ENCODE measurements around the gene TECTB. TPM values are rescaled to one million over a fixed set of nuclear protein-coding genes. Genes with fewer than 3 reads are reported as not detected.
"Not testable (repeated sequence)": the region's sequence is repeated elsewhere in the genome, so short reads cannot be mapped to it uniquely, and the experiment has no call there.

Gene TECTB
- total and polyA plus RNA-seq, 4 donors: not detected

DNA sequence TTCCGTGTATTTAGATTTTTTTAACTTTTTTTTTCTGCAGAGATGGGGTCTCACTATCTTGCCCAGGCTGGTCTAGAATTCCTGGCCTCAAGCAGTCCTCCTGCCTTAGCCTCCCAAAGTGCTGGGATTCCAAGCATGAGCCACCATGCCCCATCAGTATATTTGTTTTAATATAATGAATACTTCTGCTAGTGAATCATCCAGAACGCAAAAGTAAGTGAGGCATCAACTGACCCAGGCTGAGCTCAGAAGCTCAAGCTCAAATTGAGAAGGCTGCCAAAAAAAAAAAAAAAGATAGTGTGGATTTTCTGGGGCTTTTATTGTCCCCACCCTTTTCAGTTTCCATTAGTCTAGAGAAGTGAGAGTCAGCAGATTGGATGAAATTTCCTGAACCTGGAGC lies 39.0 kb upstream of the TECTB start:
- no peak overlapping the region for H3K4me3 ChIP-seq (ENCODE audit: low read length in 2 of 2)
- no peaks in the 10 kb centered on the region for H3K36me3 ChIP-seq (ENCODE audit: control insufficient read depth in 1 of 2, insufficient read depth in 2 of 2, low read length in 1 of 2)
- intact Hi-C loops (cut with DNase I): no loop called here
- no peak overlapping the region for H3K27ac ChIP-seq (ENCODE audit: low read depth in 1 of 2, low read length in 2 of 2)
- peaks cover 5% of the 10 kb centered on the region for H3K9me3 ChIP-seq (ENCODE audit: control insufficient read depth, low read length)
- H3K4me1 ChIP-seq (ENCODE audit: control insufficient read depth in 1 of 2, insufficient read depth in 2 of 2, low read length in 2 of 2): no peaks in the 10 kb centered on the region
- DNase-seq: no peak
- no peak for ATAC-seq (ENCODE audit: low FRiP score)
- H3K27me3 ChIP-seq (ENCODE audit: control insufficient read depth in 1 of 2, insufficient read depth in 2 of 2, low read length in 1 of 2): no peaks in the 10 kb centered on the region
- WGBS, 2 donors: 81 to 83% methylated on average over 2 of the region's 2 CpGs

DNA sequence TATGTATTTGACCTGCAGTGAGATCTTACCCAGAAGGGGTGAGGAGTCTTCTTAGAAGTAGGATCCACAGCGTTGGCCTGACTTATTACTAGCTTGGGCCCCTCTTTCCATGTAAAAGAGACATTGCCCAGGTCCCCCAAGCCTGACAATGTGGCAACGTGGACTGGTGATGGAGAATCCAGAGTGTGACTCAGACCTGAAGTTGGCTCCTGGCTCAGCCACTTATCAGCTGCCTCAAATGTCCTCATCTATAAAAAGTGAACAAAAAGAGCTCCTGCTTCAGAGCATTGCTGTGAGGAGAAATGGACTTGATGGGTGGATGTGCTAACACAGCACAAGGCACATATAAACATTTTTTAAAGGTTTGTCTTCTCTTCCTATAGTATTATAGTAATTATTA lies 35.4 kb upstream of the TECTB start:
- no peak for ATAC-seq (ENCODE audit: low FRiP score)
- Histone ChIP-seq H3K27me3 (ENCODE audit: control insufficient read depth in 1 of 2, insufficient read depth in 2 of 2, low read length in 1 of 2) (no peaks in the 10 kb centered on the region), H3K4me1 (ENCODE audit: control insufficient read depth in 1 of 2, insufficient read depth in 2 of 2, low read length in 2 of 2) (no peaks in the 10 kb centered on the region), H3K9me3 (ENCODE audit: control insufficient read depth, low read length) (peaks cover 2% of the 10 kb centered on the region), H3K27ac (ENCODE audit: low read depth in 1 of 2, low read length in 2 of 2) (no peak overlapping the region), H3K36me3 (ENCODE audit: control insufficient read depth in 1 of 2, insufficient read depth in 2 of 2, low read length in 1 of 2) (no peaks in the 10 kb centered on the region), H3K4me3 (ENCODE audit: low read length in 2 of 2) (no peak overlapping the region)
- DNase-seq: no peak
- WGBS, 2 donors: 45 to 49% methylated on average over 2 of the region's 2 CpGs
- intact Hi-C loops (cut with DNase I): no loop called here

DNA sequence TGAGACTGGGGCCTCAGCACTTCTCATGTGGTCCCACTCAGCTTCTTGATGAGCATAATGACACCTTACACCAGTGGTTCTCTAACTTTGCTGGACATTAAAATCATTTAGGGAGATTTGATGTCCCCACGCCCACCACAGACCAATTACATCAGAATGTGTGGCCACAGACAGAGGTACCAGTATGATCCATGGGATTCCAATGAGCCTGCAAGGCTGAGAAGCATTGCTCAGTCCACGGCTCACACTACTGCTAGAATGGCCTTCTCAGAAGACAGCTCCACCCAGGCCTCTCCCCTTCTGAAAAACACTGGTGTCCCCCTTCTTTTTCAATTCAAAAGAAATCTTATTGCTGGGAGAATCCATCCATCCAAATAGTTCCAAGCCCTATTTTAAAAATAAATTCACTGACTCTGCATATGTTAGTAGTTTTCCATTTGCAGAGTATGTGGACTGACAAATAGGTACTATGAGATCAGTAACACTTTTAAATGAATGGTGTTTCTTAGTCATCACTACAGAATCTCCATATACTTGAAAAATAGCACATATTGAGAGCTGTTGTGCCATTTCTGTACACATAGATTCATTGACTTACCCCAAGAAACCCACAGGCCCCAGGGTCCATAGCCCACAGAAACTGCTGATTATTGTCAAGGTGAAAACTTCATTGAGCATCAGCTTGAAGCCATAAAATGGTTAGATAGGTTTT lies 34.5 kb upstream of the TECTB start:
- DNase-seq: no peak
- peaks cover 2% of the 10 kb centered on the region for H3K9me3 ChIP-seq (ENCODE audit: control insufficient read depth, low read length)
- H3K4me1 ChIP-seq (ENCODE audit: control insufficient read depth in 1 of 2, insufficient read depth in 2 of 2, low read length in 2 of 2): no peaks in the 10 kb centered on the region
- ATAC-seq (ENCODE audit: low FRiP score): no peak
- 85 to 87% methylated on average over 2 of the region's 2 CpGs for WGBS, 2 donors
- H3K27me3 ChIP-seq (ENCODE audit: control insufficient read depth in 1 of 2, insufficient read depth in 2 of 2, low read length in 1 of 2): no peaks in the 10 kb centered on the region
- no peaks in the 10 kb centered on the region for H3K36me3 ChIP-seq (ENCODE audit: control insufficient read depth in 1 of 2, insufficient read depth in 2 of 2, low read length in 1 of 2)
- intact Hi-C loops (cut with DNase I): no loop called here
- no peak overlapping the region for H3K4me3 ChIP-seq (ENCODE audit: low read length in 2 of 2)
- no peak overlapping the region for H3K27ac ChIP-seq (ENCODE audit: low read depth in 1 of 2, low read length in 2 of 2)

DNA sequence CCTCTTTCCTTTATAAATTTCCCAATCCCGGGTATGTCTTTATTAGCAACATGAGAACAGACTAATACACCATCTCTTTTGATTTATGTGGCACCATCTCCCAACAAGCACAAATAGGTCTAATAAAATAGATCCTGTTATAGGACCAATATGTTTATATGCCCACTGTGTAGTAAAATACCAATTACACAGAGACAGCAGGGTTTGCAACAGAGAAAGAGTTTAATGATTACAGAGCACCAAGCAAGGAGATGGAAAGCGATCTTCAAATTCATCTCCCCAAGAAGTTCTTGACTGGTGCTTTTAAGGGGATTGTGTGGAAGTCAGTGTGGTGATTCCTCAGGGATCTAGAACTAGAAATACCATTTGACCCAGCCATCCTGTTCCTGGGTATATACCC lies 33.5 kb upstream of the TECTB start:
- no peaks in the 10 kb centered on the region for H3K4me1 ChIP-seq (ENCODE audit: control insufficient read depth in 1 of 2, insufficient read depth in 2 of 2, low read length in 2 of 2)
- H3K4me3 ChIP-seq (ENCODE audit: low read length in 2 of 2): no peak overlapping the region
- DNase-seq: no peak
- 95 to 97% methylated on average over 2 of the region's 2 CpGs for WGBS, 2 donors
- intact Hi-C loops (cut with DNase I): no loop called here
- H3K36me3 ChIP-seq (ENCODE audit: control insufficient read depth in 1 of 2, insufficient read depth in 2 of 2, low read length in 1 of 2): no peaks in the 10 kb centered on the region
- ATAC-seq (ENCODE audit: low FRiP score): no peak
- peaks cover 2% of the 10 kb centered on the region for H3K9me3 ChIP-seq (ENCODE audit: control insufficient read depth, low read length)
- H3K27me3 ChIP-seq (ENCODE audit: control insufficient read depth in 1 of 2, insufficient read depth in 2 of 2, low read length in 1 of 2): no peaks in the 10 kb centered on the region
- H3K27ac ChIP-seq (ENCODE audit: low read depth in 1 of 2, low read length in 2 of 2): no peak overlapping the region

DNA sequence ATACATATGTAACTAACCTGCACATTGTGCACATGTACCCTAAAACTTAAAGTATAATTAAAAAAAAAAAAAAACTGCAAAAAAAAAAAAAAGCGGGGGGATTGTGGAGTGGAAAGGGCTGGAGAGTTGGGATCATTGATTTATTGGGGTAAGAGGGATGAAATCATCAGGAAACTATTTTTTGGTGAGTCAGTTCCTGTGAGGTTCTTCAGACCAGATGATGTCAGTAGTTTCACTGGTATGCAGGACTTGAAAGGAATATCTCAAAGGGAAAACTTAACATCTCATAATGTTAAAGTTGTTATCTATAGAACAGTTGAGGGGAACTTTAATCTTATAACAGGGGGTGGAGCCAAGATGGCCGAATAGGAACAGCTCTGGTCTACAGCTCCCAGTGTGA lies 32.6 kb upstream of the TECTB start:
- Histone ChIP-seq H3K4me1 (ENCODE audit: control insufficient read depth in 1 of 2, insufficient read depth in 2 of 2, low read length in 2 of 2) (no peaks in the 10 kb centered on the region), H3K27me3 (ENCODE audit: control insufficient read depth in 1 of 2, insufficient read depth in 2 of 2, low read length in 1 of 2) (no peaks in the 10 kb centered on the region), H3K4me3 (ENCODE audit: low read length in 2 of 2) (no peak overlapping the region), H3K9me3 (ENCODE audit: control insufficient read depth, low read length) (peaks cover 2% of the 10 kb centered on the region), H3K27ac (ENCODE audit: low read depth in 1 of 2, low read length in 2 of 2) (no peak overlapping the region), H3K36me3 (ENCODE audit: control insufficient read depth in 1 of 2, insufficient read depth in 2 of 2, low read length in 1 of 2) (no peaks in the 10 kb centered on the region)
- DNase-seq: no peak
- no peak for ATAC-seq (ENCODE audit: low FRiP score)
- intact Hi-C loops (cut with DNase I): no loop called here
- 77 to 87% methylated on average over 2 of the region's 2 CpGs for WGBS, 2 donors

DNA sequence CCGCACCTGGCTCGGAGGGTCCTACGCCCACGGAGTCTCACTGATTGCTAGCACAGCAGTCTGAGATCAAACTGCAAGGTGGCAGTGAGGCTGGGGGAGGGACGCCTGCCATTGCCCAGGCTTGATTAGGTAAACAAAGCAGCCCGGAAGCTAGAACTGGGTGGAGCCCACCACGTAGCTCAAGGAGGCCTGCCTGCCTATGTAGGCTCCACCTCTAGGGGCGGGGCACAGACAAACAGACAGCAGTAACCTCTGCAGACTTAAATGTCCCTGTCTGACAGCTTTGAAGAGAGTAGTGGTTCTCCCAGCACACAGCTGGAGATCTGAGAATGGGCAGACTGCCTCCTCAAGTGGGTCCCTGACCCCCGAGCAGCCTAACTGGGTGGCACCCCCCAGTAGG lies 32.0 kb upstream of the TECTB start:
- ATAC-seq (ENCODE audit: low FRiP score); H3K9me3 ChIP-seq (ENCODE audit: control insufficient read depth, low read length); H3K27ac ChIP-seq (ENCODE audit: low read depth in 1 of 2, low read length in 2 of 2); H3K4me1 ChIP-seq (ENCODE audit: control insufficient read depth in 1 of 2, insufficient read depth in 2 of 2, low read length in 2 of 2); H3K36me3 ChIP-seq (ENCODE audit: control insufficient read depth in 1 of 2, insufficient read depth in 2 of 2, low read length in 1 of 2); H3K27me3 ChIP-seq (ENCODE audit: control insufficient read depth in 1 of 2, insufficient read depth in 2 of 2, low read length in 1 of 2); intact Hi-C loops (cut with DNase I); H3K4me3 ChIP-seq (ENCODE audit: low read length in 2 of 2); DNase-seq: not testable (repeated sequence)
- WGBS, 2 donors: 72 to 77% methylated on average over 8 to 9 of the region's 9 CpGs

DNA sequence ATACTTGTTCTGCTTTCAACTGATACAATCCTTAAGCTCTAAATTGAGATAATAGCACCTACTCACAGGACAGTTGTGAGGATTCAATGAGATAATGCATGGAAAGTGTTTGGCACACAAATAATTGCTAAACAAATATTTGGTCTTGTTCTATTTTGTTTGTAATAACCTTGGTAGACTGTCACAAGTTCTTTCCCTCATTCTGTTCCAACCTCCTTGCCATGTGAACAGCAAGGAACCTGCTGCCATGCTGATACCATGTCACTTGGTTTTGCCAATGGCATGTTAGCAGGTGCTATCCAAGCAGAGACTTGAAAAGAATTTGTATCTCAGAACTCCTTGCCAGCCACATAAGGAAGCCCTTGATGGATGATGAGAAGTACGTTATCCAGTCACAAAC lies 24.8 kb upstream of the TECTB start:
- 57 to 61% methylated on average over 1 of the region's 1 CpG for WGBS, 2 donors

DNA sequence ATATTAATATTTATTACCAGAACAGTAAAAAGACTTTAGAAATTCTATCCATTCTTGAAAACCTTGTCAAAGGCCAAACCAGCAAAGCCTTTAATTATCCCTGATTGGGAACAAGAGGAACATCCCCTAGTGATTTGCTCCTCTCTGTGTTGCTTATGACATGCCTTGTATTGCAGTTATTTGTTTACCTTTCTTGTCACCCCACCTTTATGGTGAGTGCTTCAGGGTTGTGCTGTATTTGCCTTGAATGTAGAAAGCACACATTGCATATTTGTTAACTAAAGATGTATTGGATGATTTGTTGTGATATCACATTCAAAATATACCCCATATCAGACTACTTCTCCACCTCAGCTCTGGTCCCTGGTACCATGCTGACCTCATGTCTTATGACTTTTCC lies 23.5 kb upstream of the TECTB start:
- Histone ChIP-seq H3K27me3 (ENCODE audit: control insufficient read depth in 1 of 2, insufficient read depth in 2 of 2, low read length in 1 of 2) (no peaks in the 10 kb centered on the region), H3K4me1 (ENCODE audit: control insufficient read depth in 1 of 2, insufficient read depth in 2 of 2, low read length in 2 of 2) (peaks cover 0 to 4% of the 10 kb centered on the region in 2 donors), H3K36me3 (ENCODE audit: control insufficient read depth in 1 of 2, insufficient read depth in 2 of 2, low read length in 1 of 2) (no peaks in the 10 kb centered on the region), H3K4me3 (ENCODE audit: low read length in 2 of 2) (no peak overlapping the region), H3K27ac (ENCODE audit: low read depth in 1 of 2, low read length in 2 of 2) (no peak overlapping the region), H3K9me3 (ENCODE audit: control insufficient read depth, low read length) (no peaks in the 10 kb centered on the region)
- intact Hi-C loops (cut with DNase I): no loop called here
- ATAC-seq (ENCODE audit: low FRiP score) (no peak), DNase-seq (no peak)

More for the DNA sequence above, 24.8 kb upstream of the TECTB start:
- Histone ChIP-seq H3K4me1 (ENCODE audit: control insufficient read depth in 1 of 2, insufficient read depth in 2 of 2, low read length in 2 of 2) (peaks cover 0 to 4% of the 10 kb centered on the region in 2 donors), H3K4me3 (ENCODE audit: low read length in 2 of 2) (no peak overlapping the region), H3K36me3 (ENCODE audit: control insufficient read depth in 1 of 2, insufficient read depth in 2 of 2, low read length in 1 of 2) (no peaks in the 10 kb centered on the region), H3K9me3 (ENCODE audit: control insufficient read depth, low read length) (no peaks in the 10 kb centered on the region), H3K27ac (ENCODE audit: low read depth in 1 of 2, low read length in 2 of 2) (no peak overlapping the region), H3K27me3 (ENCODE audit: control insufficient read depth in 1 of 2, insufficient read depth in 2 of 2, low read length in 1 of 2) (no peaks in the 10 kb centered on the region)
- intact Hi-C loops (cut with DNase I): no loop called here
- ATAC-seq (ENCODE audit: low FRiP score) (no peak), DNase-seq (no peak)

DNA sequence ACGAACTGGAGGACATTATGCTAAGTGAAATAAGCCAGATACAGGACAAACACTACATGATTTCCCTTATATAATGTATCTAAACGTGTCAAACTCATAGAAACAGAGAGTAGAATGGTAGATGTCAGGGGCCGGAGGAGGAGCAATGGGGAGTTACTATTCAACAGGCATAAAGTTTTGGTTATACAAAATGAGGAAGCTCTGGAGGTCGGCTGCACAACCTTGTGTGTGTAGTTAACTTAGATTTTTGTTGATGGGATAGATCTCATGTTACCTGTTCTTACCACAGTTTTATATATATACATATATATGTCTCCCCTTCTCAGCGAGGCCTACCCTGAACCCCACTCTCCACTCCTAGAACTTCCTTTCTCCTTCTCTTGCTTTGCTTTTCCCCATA lies 22.4 kb upstream of the TECTB start:
- no peaks in the 10 kb centered on the region for H3K36me3 ChIP-seq (ENCODE audit: control insufficient read depth in 1 of 2, insufficient read depth in 2 of 2, low read length in 1 of 2)
- intact Hi-C loops (cut with DNase I): no loop called here
- no peak overlapping the region for H3K4me3 ChIP-seq (ENCODE audit: low read length in 2 of 2)
- DNase-seq (no peak), ATAC-seq (ENCODE audit: low FRiP score) (no peak)
- WGBS, 2 donors: 85 to 86% methylated on average over 5 of the region's 5 CpGs
- H3K27ac ChIP-seq (ENCODE audit: low read depth in 1 of 2, low read length in 2 of 2): no peak overlapping the region
- H3K27me3 ChIP-seq (ENCODE audit: control insufficient read depth in 1 of 2, insufficient read depth in 2 of 2, low read length in 1 of 2): no peaks in the 10 kb centered on the region
- peaks cover 0 to 4% of the 10 kb centered on the region in 2 donors for H3K4me1 ChIP-seq (ENCODE audit: control insufficient read depth in 1 of 2, insufficient read depth in 2 of 2, low read length in 2 of 2)
- no peaks in the 10 kb centered on the region for H3K9me3 ChIP-seq (ENCODE audit: control insufficient read depth, low read length)
